Activated T-cell treated with anti-CD3 and anti-CD28 coated beads, Interleukin-2, amount 50 U/mL, for 72 hours (primary cell): Measurements from ENCODE around the gene ATP2B2. TPM values are rescaled to one million over a fixed set of nuclear protein-coding genes. Genes with fewer than 3 reads are reported as not detected.

ENCODE experiments used
- ATAC-seq, 2 donors: fragments of 150-1000 bp; cut with Tn5 transposase; replicated peaks in 1 of 2; 2 replicates each; pipeline ENCODE4 v1.10.0; 2021; ENCODE audit warnings: moderate library complexity in 2 of 2, mild to moderate bottlenecking in 1 of 2
- DNase-seq, 2 donors: peaks; one replicate each; pipeline ENCODE4 v3.0.0; 2021 to 2022; ENCODE audit warnings: mixed read lengths in 1 of 2
- H3K27ac Mint-ChIP-seq: one replicate; pipeline ENCODE4 v1.8.0; 2022; ENCODE audit warnings: mild to moderate bottlenecking, moderate library complexity, mixed read lengths
- H3K27me3 Mint-ChIP-seq: one replicate; pipeline ENCODE4 v1.8.0; 2022; ENCODE audit warnings: low read depth, mixed read lengths
- H3K36me3 Mint-ChIP-seq, 2 donors: one replicate each; pipeline ENCODE4 v1.8.0; 2022; ENCODE audit warnings: mixed read lengths in 2 of 2, mild to moderate bottlenecking in 1 of 2; ENCODE audit not compliant: insufficient read depth in 2 of 2
- H3K4me1 Mint-ChIP-seq: one replicate; pipeline ENCODE4 v1.8.0; 2022; ENCODE audit warnings: low read depth, mixed read lengths
- H3K4me3 Mint-ChIP-seq, 2 donors: one replicate each; pipeline ENCODE4 v1.8.0; 2022; ENCODE audit warnings: mild to moderate bottlenecking in 2 of 2, mixed read lengths in 2 of 2, moderate library complexity in 2 of 2
- H3K9me3 Mint-ChIP-seq, 2 donors: one replicate each; pipeline ENCODE4 v1.8.0; 2022; ENCODE audit warnings: mixed read lengths in 2 of 2
- total RNA-seq, 2 donors: library from RNA; stranded (reverse); gene quantifications; one replicate each; pipeline ENCODE4 v1.2.3, GENCODE V29; 2022

ATP2B2 gene
- total RNA-seq, 2 donors from 2014 or later: not detected

DNA sequence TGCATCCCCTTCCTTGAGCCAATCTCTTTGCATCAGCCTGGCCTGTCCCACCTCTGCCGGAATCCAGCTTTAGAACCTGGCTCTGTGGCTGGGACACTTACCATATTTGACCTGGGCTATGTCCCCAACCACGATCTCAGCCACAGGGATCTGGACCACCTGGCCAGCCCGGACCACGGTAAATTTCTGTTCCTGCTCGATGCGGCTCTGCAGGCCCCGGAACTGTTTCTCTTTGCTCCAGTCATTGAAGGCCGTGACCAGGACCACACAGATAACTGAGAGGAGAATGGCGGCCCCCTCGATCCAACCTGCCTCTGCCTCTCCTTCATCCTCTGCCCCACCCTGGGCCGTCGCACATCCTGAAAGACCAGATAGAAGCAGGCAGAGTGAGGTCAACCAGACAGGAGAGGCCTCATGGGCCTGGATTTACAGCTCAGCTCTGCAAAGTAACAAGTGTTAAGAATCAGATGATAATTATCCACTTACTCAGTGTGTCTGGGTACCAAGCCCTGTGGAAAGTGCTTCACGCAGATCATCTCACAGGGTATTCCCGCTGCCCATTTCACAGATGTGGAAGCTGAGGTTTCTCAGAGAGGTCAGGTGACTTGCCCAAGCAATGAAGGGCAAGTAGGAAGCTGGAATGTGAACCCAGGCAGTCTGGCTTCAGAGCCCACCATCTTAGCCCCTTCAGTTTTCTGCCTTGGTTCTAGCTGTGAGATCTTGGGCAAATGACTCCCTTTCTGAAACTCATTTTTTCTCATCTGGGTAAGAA is 103.2 kb downstream of the ATP2B2 start:
- no peak overlapping the region for H3K27ac Mint-ChIP-seq
- H3K36me3 Mint-ChIP-seq: no peaks in the 10 kb centered on the region
- no peaks in the 10 kb centered on the region for H3K9me3 Mint-ChIP-seq
- ATAC-seq: no peak
- no peak overlapping the region for H3K4me3 Mint-ChIP-seq
- no peaks in the 10 kb centered on the region for H3K27me3 Mint-ChIP-seq
- no peak for DNase-seq
- H3K4me1 Mint-ChIP-seq: no peaks in the 10 kb centered on the region

DNA sequence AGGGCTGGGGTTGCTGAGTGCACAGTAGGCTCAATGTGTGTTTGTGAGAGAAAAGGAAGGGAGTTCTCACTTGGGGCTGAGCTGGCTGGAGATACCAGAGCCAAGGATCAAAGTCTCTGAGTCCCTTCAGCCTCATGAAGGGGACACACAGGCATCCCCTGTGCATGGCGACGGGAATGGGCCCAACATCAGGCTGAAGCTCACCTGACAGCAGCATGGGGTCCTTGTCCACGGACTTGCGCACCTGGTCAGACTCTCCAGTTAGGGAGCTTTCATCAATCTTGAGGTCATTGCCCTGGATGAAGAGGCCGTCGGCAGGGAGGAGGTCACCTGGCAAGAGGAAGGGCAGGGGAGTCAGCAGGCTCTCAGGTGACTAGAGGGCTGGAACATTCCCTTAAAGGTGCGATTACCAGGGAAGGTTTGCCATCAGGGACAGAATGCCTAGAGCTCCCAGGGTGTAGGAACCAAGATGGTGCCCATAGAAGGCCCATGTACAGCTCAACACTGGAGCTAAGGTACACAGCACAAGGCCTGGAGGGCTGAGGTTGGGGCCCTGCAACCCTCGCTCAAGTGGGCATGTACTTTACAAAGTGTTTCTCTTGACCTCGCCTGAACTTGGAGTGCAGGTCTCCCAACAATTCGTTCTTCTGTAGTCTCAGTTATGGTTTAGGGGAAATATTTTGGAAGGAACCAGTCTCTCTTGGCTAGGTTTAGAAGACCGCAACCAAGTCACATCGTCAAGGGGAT is 104.5 kb downstream of the ATP2B2 start:
- Mint-ChIP-seq H3K4me1 (peaks cover 7% of the 10 kb centered on the region), H3K27me3 (no peaks in the 10 kb centered on the region), H3K9me3 (no peaks in the 10 kb centered on the region), H3K27ac (no peak overlapping the region), H3K36me3 (no peaks in the 10 kb centered on the region), H3K4me3 (no peak overlapping the region)
- ATAC-seq: no peak
- no peak for DNase-seq

DNA sequence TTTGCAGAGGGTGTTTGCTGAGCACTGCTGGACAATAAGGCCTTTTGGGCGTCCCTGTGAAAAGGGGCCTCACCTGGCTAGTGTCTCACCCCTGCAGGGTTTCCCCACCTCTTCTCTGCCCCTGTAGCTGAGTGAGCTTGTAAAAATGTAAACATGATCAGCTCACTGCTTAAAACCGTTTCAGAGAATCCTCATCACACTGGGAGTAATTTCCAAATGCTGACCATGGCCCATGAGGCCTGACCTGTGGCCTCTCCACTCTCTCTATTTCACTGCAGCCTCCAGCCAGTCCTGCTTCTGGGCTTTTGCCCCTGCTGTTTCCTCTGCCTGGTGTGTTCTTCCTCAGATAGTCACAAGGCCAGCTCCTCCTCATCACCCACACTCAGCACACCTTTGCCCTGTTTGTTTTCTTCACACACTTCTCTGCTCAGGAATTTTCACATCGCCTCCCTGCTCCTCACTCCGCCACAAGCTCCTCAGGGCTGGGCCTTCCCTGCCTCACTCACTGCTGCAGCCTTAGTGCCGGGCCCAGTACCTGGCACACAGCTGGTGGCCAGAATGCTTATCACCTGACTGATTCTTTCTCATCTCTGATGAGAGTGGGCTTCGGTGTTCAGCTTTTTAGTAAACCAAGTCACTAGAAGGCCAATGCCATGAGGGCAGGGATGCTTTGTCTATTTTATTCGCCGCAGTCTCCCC is 105.2 kb downstream of the ATP2B2 start:
- Mint-ChIP-seq H3K4me3 (no peak overlapping the region), H3K36me3 (no peaks in the 10 kb centered on the region), H3K27me3 (no peaks in the 10 kb centered on the region), H3K9me3 (no peaks in the 10 kb centered on the region), H3K4me1 (peaks cover 13% of the 10 kb centered on the region), H3K27ac (no peak overlapping the region)
- ATAC-seq (no peak), DNase-seq (no peak)

DNA sequence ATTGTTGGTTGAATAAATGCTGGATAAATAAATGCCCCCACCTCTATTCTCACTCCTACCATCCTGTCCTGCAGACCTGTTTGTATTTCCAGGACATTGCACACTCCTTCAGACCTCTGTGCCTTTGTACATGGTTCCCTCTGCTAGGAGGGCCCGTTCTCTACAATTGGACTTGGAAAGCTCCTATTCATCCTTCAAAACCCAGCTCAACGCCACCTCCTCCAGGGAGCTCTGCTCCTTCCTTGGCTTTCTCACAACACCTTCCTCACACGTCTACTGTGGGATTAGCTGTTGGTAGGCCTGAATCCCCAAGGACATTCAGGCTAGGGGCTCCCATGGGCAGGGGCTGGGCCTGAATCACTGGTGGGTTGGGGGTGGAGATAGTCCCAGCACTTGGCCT is 105.8 kb downstream of the ATP2B2 start:
- ATAC-seq (no peak), DNase-seq (no peak)
- no peak overlapping the region for H3K27ac Mint-ChIP-seq
- no peaks in the 10 kb centered on the region for H3K36me3 Mint-ChIP-seq
- peaks cover 16% of the 10 kb centered on the region for H3K4me1 Mint-ChIP-seq
- no peaks in the 10 kb centered on the region for H3K27me3 Mint-ChIP-seq
- no peak overlapping the region for H3K4me3 Mint-ChIP-seq
- no peaks in the 10 kb centered on the region for H3K9me3 Mint-ChIP-seq

DNA sequence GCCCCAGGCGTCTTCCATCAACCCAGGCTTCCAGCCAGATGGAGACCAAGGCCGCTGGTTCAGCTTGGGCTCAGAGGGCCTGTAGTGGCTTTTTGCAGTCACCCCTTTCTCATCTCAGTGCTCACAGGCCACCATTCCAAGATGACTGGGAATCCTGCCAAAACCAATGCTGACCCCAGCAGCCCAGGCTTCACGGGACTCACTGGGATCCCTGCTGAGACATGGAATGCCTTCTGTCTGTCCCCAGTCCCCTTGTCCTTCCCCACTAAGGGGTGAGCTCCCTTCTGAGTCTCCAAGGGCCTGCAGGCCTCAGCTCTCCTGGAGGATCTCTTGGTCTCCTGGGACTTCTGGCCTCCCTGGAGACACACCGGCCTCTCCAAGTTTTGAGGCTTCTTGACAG is 107.0 kb downstream of the ATP2B2 start:
- Mint-ChIP-seq H3K36me3 (no peaks in the 10 kb centered on the region), H3K27me3 (no peaks in the 10 kb centered on the region), H3K27ac (no peak overlapping the region), H3K4me1 (peaks cover 16% of the 10 kb centered on the region), H3K9me3 (no peaks in the 10 kb centered on the region), H3K4me3 (no peak overlapping the region)
- ATAC-seq: no peak
- DNase-seq: no peak

DNA sequence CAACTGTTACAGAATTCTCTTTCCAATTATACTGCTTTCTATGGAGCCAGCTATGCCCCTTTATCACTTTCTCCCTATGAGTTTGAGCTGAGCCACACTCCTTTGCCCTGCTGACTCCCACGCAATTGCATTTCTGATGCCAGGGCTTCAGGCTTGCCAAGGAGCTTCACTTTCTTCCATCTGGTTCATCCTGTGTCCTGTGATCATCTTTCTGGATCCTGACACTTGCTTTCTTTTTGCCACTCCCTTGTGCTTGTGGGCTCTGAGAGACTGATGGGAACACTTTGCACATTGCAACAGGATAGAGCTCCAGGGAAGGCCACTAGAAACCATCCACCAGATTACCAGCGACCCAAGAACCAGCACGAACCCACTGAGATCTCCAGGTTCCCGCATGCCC is 107.5 kb downstream of the ATP2B2 start:
- no peak overlapping the region for H3K27ac Mint-ChIP-seq
- H3K27me3 Mint-ChIP-seq: no peaks in the 10 kb centered on the region
- ATAC-seq (no peak), DNase-seq (no peak)
- no peak overlapping the region for H3K4me3 Mint-ChIP-seq
- no peaks in the 10 kb centered on the region for H3K36me3 Mint-ChIP-seq
- H3K4me1 Mint-ChIP-seq: peaks cover 20% of the 10 kb centered on the region
- no peaks in the 10 kb centered on the region for H3K9me3 Mint-ChIP-seq

DNA sequence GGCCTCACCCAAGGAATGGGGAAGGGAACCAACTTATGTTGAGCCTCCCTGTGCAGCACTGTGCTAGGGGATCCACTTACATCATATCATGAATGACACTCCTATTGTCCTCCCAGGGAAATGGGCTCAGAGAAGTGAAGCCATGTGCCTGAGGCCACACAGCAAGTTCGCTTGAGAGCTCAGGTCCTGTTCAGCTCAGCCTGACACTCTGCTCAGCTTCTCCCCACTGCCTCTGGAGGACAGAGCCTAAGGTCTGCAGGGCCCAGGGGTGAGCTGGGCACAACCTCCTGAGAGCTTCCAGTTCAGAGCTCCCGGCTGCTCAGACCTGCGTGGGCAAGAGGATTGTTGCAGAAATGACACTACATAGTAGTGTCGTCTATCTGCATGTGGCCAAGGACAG is 108.5 kb downstream of the ATP2B2 start:
- H3K27ac Mint-ChIP-seq: no peak overlapping the region
- H3K9me3 Mint-ChIP-seq: no peaks in the 10 kb centered on the region
- DNase-seq (no peak), ATAC-seq (no peak)
- H3K27me3 Mint-ChIP-seq: no peaks in the 10 kb centered on the region
- peaks cover 20% of the 10 kb centered on the region for H3K4me1 Mint-ChIP-seq
- no peak overlapping the region for H3K4me3 Mint-ChIP-seq
- H3K36me3 Mint-ChIP-seq: no peaks in the 10 kb centered on the region

DNA sequence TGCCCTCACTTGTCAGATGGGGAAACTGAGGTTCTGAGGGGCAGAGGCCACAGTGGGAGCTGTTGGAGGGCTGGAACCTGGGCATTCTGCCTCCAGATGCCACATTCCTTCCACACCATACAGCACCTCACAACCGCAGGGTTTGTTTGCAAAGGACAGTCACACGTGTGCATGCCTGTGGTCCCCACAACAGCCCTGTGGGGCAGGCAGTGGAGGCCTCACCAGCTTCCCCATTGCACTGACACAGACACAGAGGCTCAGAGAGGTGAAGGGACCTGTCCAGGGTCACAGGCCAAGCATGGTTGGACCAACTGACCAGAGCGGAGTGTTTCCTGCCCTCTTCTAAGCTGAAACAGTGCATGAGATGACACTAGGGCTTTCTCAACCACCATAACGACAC is 109.3 kb downstream of the ATP2B2 start:
- H3K27me3 Mint-ChIP-seq: no peaks in the 10 kb centered on the region
- H3K4me3 Mint-ChIP-seq: no peak overlapping the region
- H3K9me3 Mint-ChIP-seq: no peaks in the 10 kb centered on the region
- H3K27ac Mint-ChIP-seq: no peak overlapping the region
- no peak for ATAC-seq
- H3K4me1 Mint-ChIP-seq: peaks cover 20% of the 10 kb centered on the region
- DNase-seq: no peak
- no peaks in the 10 kb centered on the region for H3K36me3 Mint-ChIP-seq

DNA sequence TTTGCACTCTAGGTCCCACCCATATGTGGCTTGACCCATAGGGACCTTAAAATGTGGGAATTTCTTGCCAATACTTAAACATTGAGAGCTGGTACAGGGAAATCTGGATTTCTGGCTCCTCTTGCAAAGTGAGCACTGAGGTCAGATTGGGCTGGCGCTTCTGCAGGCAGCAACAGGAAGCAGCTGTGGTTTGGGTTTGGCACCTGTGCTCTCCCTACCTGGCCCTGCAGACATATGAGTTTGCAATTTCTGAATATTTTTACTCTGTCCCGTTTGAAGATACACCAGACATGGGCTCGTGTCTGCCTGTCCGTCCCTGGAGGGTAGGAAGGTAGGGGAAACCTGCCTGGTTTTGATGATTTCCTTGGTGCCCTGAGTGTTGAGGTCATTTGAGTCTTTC is 109.7 kb downstream of the ATP2B2 start:
- peak; percentile 52 to 66 for ATAC-seq
- H3K36me3 Mint-ChIP-seq: no peaks in the 10 kb centered on the region
- H3K27ac Mint-ChIP-seq: no peak overlapping the region
- H3K27me3 Mint-ChIP-seq: no peaks in the 10 kb centered on the region
- peak; percentile 7 to 17 for DNase-seq
- peaks cover 20% of the 10 kb centered on the region for H3K4me1 Mint-ChIP-seq
- no peak overlapping the region for H3K4me3 Mint-ChIP-seq
- H3K9me3 Mint-ChIP-seq: no peaks in the 10 kb centered on the region

DNA sequence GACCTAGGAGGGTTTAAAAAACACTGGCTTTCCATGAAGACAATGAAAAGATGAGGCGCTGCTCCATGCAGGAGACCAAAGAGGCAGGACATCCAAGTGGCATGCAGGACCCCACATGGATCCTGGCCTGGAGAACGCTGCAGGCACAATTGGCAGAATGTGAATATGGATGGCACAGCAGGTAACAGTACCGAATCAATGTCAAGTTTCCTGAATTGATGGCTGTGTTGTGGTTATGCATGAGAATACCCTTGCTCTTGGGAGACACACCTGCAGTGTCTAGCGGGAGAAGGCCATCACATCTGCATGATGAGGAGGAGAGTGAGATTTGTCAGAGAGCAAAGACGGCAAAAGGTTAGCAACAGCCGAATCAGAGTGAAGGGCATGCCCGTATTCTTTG is 110.2 kb downstream of the ATP2B2 start:
- no peak overlapping the region for H3K27ac Mint-ChIP-seq

DNA sequence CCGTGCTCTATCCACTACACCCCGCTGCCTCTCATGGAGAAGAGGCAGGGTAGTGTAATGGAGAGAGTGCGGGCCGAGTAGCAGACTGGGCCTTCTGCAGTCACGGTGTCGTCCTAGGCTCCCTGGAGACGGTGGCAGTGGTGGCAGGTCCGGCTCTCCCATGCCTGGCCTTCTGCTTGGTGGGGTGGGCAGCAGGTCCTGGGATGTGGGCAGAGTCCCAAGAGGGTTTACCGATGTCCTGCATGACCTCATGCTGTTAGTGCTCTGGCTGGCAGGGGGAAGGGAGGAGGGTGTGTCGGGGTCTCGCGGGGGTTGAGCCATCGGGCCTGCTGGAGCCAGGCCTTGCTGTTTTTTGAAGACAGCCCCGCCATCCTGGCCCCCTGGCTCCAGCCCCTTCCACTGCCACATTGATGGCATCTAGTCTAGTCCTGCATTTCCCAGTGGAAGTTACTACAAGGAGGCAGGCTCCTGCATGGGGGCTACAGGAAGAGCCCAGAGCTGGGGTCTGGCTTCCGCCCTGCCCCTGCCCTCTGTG is 110.8 kb downstream of the ATP2B2 start:
- ATAC-seq (no peak), DNase-seq (no peak)
- no peaks in the 10 kb centered on the region for H3K27me3 Mint-ChIP-seq
- peaks cover 28% of the 10 kb centered on the region for H3K4me1 Mint-ChIP-seq
- no peaks in the 10 kb centered on the region for H3K36me3 Mint-ChIP-seq
- no peak overlapping the region for H3K27ac Mint-ChIP-seq
- no peaks in the 10 kb centered on the region for H3K9me3 Mint-ChIP-seq
- H3K4me3 Mint-ChIP-seq: no peak overlapping the region

More for the DNA sequence above, 110.2 kb downstream of the ATP2B2 start:
- Mint-ChIP-seq H3K27me3 (no peaks in the 10 kb centered on the region), H3K4me3 (no peak overlapping the region), H3K4me1 (peaks cover 22% of the 10 kb centered on the region), H3K9me3 (no peaks in the 10 kb centered on the region), H3K36me3 (no peaks in the 10 kb centered on the region)
- ATAC-seq: no peak
- no peak for DNase-seq

DNA sequence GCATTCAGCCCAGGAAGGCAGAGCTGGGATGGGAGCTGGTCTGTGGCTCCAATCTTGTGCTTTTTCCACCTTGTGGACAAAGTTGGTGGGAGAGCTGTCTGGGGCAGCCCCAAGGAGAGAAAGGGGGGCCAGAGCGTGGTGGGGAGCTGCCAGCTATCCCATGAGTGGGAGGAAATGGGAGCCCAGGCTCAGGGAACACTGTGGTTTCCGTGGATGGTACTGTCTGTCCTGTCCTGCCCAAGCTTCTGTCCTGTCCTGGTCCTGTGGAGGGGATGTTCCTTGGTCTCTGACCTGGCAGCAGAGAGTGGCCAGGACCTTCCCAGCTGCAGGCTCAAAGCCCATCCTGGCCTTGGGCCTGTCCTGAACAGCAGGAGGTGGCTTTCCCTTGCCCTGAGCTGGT is 111.9 kb downstream of the ATP2B2 start:
- ATAC-seq: no peak
- H3K4me1 Mint-ChIP-seq: peaks cover 38% of the 10 kb centered on the region
- no peaks in the 10 kb centered on the region for H3K36me3 Mint-ChIP-seq

DNA sequence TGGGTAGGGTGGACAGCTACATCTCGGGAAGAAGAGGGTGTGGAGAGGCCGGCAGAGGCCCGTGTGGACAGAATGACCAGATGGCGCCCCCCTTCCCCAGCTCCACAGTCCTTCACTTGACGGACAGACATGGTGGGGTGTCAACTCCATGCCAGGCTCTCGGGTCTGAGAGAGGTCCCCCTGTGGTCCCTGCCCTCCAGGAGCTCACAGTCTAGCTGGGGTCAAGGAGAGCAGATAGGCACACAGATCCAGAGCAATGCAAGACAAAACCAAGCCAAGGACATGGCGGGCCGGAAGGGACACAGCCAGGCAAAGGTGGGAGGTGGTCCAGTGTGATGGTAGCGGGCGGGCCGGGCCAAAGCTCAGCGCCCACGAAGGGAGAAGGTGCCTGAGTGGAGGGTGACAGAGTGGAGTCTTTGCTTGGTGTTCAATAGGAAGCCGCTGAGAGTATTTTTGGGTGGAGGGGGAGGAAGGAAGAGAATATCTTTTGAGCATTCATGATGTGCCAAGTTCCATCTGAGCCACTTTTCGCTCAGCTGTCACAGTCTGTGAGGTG is 112.4 kb downstream of the ATP2B2 start:
- Mint-ChIP-seq H3K36me3 (no peaks in the 10 kb centered on the region), H3K4me3 (no peak overlapping the region), H3K27ac (no peak overlapping the region), H3K9me3 (no peaks in the 10 kb centered on the region), H3K4me1 (peaks cover 43% of the 10 kb centered on the region), H3K27me3 (no peaks in the 10 kb centered on the region)
- DNase-seq (no peak), ATAC-seq (no peak)

More for the DNA sequence above, 111.9 kb downstream of the ATP2B2 start:
- Mint-ChIP-seq H3K27me3 (no peaks in the 10 kb centered on the region), H3K9me3 (no peaks in the 10 kb centered on the region), H3K4me3 (no peak overlapping the region), H3K27ac (no peak overlapping the region)
- DNase-seq: no peak
